HCT116 (cell line): ENCODE data around the gene TAF3. TPM values are rescaled to one million over a fixed set of nuclear protein-coding genes. Genes with fewer than 3 reads are reported as not detected.

Experiments used
- ATAC-seq: fragments of 200-7000 bp; cut with Tn5 transposase; 2 replicates; pipeline ENCODE4 v1.9.1; 2020; ENCODE audit warnings: mild to moderate bottlenecking, moderate library complexity
- BruUV-seq: library from RNA; stranded (reverse); fragments of 400-500 nt; replicated peaks from 2 replicates; lab custom pipeline; 2021; lab: Mats Ljungman, UMichigan
- CTCF ChIA-PET: fragments of 300-600 bp; sonication (Branson Sonifier 250); formaldehyde crosslinking; loops from one replicate; lab custom pipeline; 2021; ENCODE audit warnings: antibody characterized with exemption; lab: Charles Lee
- POLR2A ChIA-PET: fragments of 300-600, 350-600 bp; sonication (Branson Sonifier 250); formaldehyde crosslinking; loops from one replicate; lab custom pipeline; 2021; ENCODE audit warnings: antibody characterized with exemption; lab: Charles Lee
- RAD21 ChIA-PET, 2 experiments: fragments of 300-600 bp; sonication (Branson Sonifier 250); formaldehyde crosslinking; loops; one replicate each; lab custom pipeline; 2023; ENCODE audit warnings: low total read pairs in 2 of 2; ENCODE audit not compliant: uncharacterized antibody in 2 of 2, unreplicated experiment in 2 of 2, low non-redundant PET in 1 of 2; lab: Charles Lee
- DNase-seq: peaks from one replicate; pipeline ENCODE4 v3.0.0-alpha.2; 2010; ENCODE audit warnings: low read depth, low spot score
- H2AFZ ChIP-seq: fragments of 200-600 bp; shearing (Covaris generic), sonication (generic); 2 replicates; pipeline ENCODE4 v1.6.1; 2017; ENCODE audit warnings: low read depth, mixed run types, mixed read lengths, antibody characterized with exemption, low read length; ENCODE audit not compliant: poor library complexity, severe bottlenecking
- H3K27ac ChIP-seq: 2 replicates; pipeline ENCODE4 v1.5.1; 2012; ENCODE audit warnings: low read depth, low read length
- H3K27me3 ChIP-seq: fragments of 200-600 bp; sonication (generic); 2 replicates; pipeline ENCODE4 v1.6.1; 2016; ENCODE audit warnings: mixed run types, low read length, mixed read lengths; ENCODE audit not compliant: insufficient read depth
- H3K36me3 ChIP-seq, 2 experiments: fragments of 200-500 bp in 1 of 2; fragments of 200-600 bp in 1 of 2; sonication (Bioruptor generic) in 1 of 2; sonication (generic) in 1 of 2; 2 replicates each; pipeline versions ENCODE4 v1.5.1 to v1.6.1; 2014 to 2016; ENCODE audit warnings: low read length in 2 of 2, inconsistent platforms in 1 of 2, mixed read lengths in 1 of 2, mixed run types in 1 of 2; ENCODE audit not compliant: insufficient read depth in 2 of 2, control insufficient read depth in 1 of 2
- H3K4me1 ChIP-seq, 2 experiments: fragments of 200-600 bp in 1 of 2; sonication (generic) in 1 of 2; 2 replicates each; pipeline versions ENCODE4 v1.5.1 to v1.6.1; 2012 to 2017; ENCODE audit warnings: low read length in 2 of 2, inconsistent platforms in 1 of 2, mild to moderate bottlenecking in 1 of 2, mixed read lengths in 1 of 2, mixed run types in 1 of 2, moderate library complexity in 1 of 2; ENCODE audit not compliant: insufficient read depth in 2 of 2, control insufficient read depth in 1 of 2
- H3K4me2 ChIP-seq: fragments of 200-600 bp; sonication (generic); 2 replicates; pipeline ENCODE4 v1.6.1; 2017; ENCODE audit warnings: mixed run types, low read length, mixed read lengths
- H3K4me3 ChIP-seq, 2 experiments: fragments of 200-600 bp in 1 of 2; sonication (generic) in 1 of 2; replicated peaks in 1 of 2; 2 replicates each; pipeline ENCODE4 v1.5.1; 2011 to 2016; ENCODE audit warnings: low read length in 2 of 2, control low read depth in 1 of 2, low read depth in 1 of 2, mild to moderate bottlenecking in 1 of 2, mixed read lengths in 1 of 2, mixed run types in 1 of 2
- H3K79me2 ChIP-seq: fragments of 200-600 bp; sonication (generic); 2 replicates; pipeline ENCODE4 v1.6.1; 2017; ENCODE audit warnings: mild to moderate bottlenecking, mixed run types, low read length, moderate library complexity, mixed read lengths; ENCODE audit not compliant: insufficient read depth
- H3K9ac ChIP-seq: fragments of 200-600 bp; sonication (generic); 2 replicates; pipeline ENCODE4 v1.6.1; 2016; ENCODE audit warnings: low read length, mixed read lengths
- H3K9me2 ChIP-seq: fragments of 200-600 bp; sonication (generic), shearing (Covaris generic); 2 replicates; pipeline ENCODE4 v1.6.1; 2017; ENCODE audit warnings: mixed run types, mild to moderate bottlenecking, moderate library complexity; ENCODE audit not compliant: insufficient read depth
- H3K9me3 ChIP-seq, 2 experiments: fragments of 200-500 bp in 1 of 2; fragments of 200-600 bp in 1 of 2; sonication (Bioruptor generic) in 1 of 2; sonication (generic) in 1 of 2; 2 replicates each; pipeline ENCODE4 v1.6.1; 2014 to 2017; ENCODE audit warnings: low read length in 2 of 2, mixed read lengths in 2 of 2, inconsistent platforms in 1 of 2, low read depth in 1 of 2, mild to moderate bottlenecking in 1 of 2, mixed run types in 1 of 2, moderate library complexity in 1 of 2; ENCODE audit not compliant: control insufficient read depth in 1 of 2, insufficient read depth in 1 of 2
- H4K20me1 ChIP-seq: fragments of 200-600 bp; sonication (generic), shearing (Covaris generic); 2 replicates; pipeline ENCODE4 v1.6.1; 2017; ENCODE audit warnings: mixed run types, mild to moderate bottlenecking, moderate library complexity; ENCODE audit not compliant: insufficient read depth
- CBX3 ChIP-seq: IDR thresholded peaks from 2 replicates; pipeline ENCODE4 v1.6.1; 2012; ENCODE audit warnings: low read depth
- CEBPB ChIP-seq: IDR thresholded peaks from 2 replicates; pipeline ENCODE4 v1.6.1; 2012; ENCODE audit warnings: low read depth
- EGR1 ChIP-seq: IDR thresholded peaks from 2 replicates; pipeline ENCODE4 v1.6.1; 2012; ENCODE audit warnings: low read depth
- ELF1 ChIP-seq: IDR thresholded peaks from 2 replicates; pipeline ENCODE4 v1.6.1; 2012; ENCODE audit warnings: low read depth, borderline replicate concordance
- EZH2 ChIP-seq: fragments of 200-600 bp; sonication (generic); IDR thresholded peaks from 2 replicates; pipeline ENCODE4 v1.6.1; 2017; ENCODE audit warnings: antibody characterized with exemption, mixed run types
- EZH2phosphoT487 ChIP-seq: fragments of 200-600 bp; IDR thresholded peaks from 2 replicates; pipeline ENCODE4 v1.6.1; 2018; ENCODE audit warnings: antibody characterized with exemption, borderline replicate concordance
- JUND ChIP-seq: IDR thresholded peaks from 2 replicates; pipeline ENCODE4 v1.6.1; 2012
- POLR2A ChIP-seq: IDR thresholded peaks from 2 replicates; pipeline ENCODE4 v1.7.0; 2011; ENCODE audit warnings: borderline replicate concordance; ENCODE audit not compliant: insufficient read depth, insufficient read length; ENCODE audit errors: extremely low read depth
- POLR2AphosphoS5 ChIP-seq: IDR thresholded peaks from 2 replicates; pipeline ENCODE4 v1.6.1; 2011; ENCODE audit warnings: mild to moderate bottlenecking, low read depth, low read length, moderate library complexity
- RAD21 ChIP-seq: IDR thresholded peaks from 2 replicates; pipeline ENCODE4 v1.6.1; 2012; ENCODE audit warnings: low read depth, mild to moderate bottlenecking
- SIN3A ChIP-seq: IDR thresholded peaks from 2 replicates; pipeline ENCODE4 v1.6.1; 2012; ENCODE audit warnings: low read depth
- SRF ChIP-seq: IDR thresholded peaks from 2 replicates; pipeline ENCODE4 v1.6.1; 2012; ENCODE audit warnings: low read depth
- ZFX ChIP-seq: fragments of 450-650 bp; IDR thresholded peaks from 2 replicates; pipeline ENCODE4 v1.6.1; 2017
- ZNF274 ChIP-seq: fragments of 200-500 bp; sonication (Bioruptor generic); IDR thresholded peaks from 2 replicates; pipeline ENCODE4 v1.6.1; 2014; ENCODE audit warnings: mild to moderate bottlenecking, low read depth, low read length, inconsistent platforms
- intact Hi-C: fragments of 100-400 bp; cut with micrococcal nuclease; formaldehyde crosslinking; loops from 2 replicates; pipeline ENCODE4 v1.10.0; 2022
- total RNA-seq: library from RNA; stranded (reverse); gene quantifications from one replicate; pipeline ENCODE4 v1.2.1, GENCODE V29; 2021; ENCODE audit not compliant: unreplicated experiment
- TF ChIP-seq, protein P1 (sequence below): IDR thresholded peaks from 2 replicates; pipeline ENCODE4 v1.6.1; 2012; ENCODE audit warnings: low read depth
- TF ChIP-seq, protein P2 (sequence below), 3 experiments: fragments of 200-600 bp in 1 of 3; sonication (generic) in 1 of 3; IDR thresholded peaks in 2 of 3; conservative IDR thresholded peaks in 1 of 3; 2 replicates each; pipeline ENCODE4 v1.5.1; 2012 to 2017; ENCODE audit warnings: low read depth in 2 of 3, low read length in 2 of 3, antibody characterized with exemption in 1 of 3, borderline replicate concordance in 1 of 3, control low read depth in 1 of 3, mild to moderate bottlenecking in 1 of 3, mixed read lengths in 1 of 3, mixed run types in 1 of 3, moderate library complexity in 1 of 3; ENCODE audit not compliant: insufficient read depth in 1 of 3
- TF ChIP-seq, protein P3 (sequence below): IDR thresholded peaks from 2 replicates; pipeline ENCODE4 v1.6.1; 2012

Gene TAF3
- total RNA-seq, 1 experiment from 2014 or later, result 8.0 TPM

DNA sequence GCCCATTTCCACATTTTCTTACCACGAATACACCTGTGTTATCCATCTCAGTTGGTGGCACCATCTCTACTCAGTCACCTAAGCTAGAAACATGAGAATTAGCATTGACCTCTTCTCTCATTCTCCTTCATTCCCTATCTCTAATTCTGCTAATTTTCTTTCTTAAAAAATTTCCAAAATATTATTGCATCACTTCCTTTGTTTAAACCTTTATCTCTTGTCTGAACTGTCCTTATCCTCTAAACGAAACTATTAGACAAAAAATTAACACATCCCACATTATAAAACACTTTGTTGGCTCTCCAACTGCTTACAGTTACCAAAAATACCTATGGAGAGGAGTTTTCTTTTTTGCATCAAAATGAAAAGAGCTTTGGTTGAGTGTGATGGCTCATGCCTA is 18.3 kb downstream of the TAF3 start:
- TF ChIP-seq ZFX (no peak), EZH2 (no peak), CBX3 (no peak), POLR2A (no peak), SRF (no peak), ELF1 (no peak), EZH2phosphoT487 (no peak), POLR2AphosphoS5 (no peak), CEBPB (no peak), JUND (no peak), ZNF274 (no peak), SIN3A (no peak), EGR1 (no peak), RAD21 (no peak)
- TF ChIP-seq, protein P1, sequence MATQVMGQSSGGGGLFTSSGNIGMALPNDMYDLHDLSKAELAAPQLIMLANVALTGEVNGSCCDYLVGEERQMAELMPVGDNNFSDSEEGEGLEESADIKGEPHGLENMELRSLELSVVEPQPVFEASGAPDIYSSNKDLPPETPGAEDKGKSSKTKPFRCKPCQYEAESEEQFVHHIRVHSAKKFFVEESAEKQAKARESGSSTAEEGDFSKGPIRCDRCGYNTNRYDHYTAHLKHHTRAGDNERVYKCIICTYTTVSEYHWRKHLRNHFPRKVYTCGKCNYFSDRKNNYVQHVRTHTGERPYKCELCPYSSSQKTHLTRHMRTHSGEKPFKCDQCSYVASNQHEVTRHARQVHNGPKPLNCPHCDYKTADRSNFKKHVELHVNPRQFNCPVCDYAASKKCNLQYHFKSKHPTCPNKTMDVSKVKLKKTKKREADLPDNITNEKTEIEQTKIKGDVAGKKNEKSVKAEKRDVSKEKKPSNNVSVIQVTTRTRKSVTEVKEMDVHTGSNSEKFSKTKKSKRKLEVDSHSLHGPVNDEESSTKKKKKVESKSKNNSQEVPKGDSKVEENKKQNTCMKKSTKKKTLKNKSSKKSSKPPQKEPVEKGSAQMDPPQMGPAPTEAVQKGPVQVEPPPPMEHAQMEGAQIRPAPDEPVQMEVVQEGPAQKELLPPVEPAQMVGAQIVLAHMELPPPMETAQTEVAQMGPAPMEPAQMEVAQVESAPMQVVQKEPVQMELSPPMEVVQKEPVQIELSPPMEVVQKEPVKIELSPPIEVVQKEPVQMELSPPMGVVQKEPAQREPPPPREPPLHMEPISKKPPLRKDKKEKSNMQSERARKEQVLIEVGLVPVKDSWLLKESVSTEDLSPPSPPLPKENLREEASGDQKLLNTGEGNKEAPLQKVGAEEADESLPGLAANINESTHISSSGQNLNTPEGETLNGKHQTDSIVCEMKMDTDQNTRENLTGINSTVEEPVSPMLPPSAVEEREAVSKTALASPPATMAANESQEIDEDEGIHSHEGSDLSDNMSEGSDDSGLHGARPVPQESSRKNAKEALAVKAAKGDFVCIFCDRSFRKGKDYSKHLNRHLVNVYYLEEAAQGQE, result no peak
- TF ChIP-seq, protein P2, sequence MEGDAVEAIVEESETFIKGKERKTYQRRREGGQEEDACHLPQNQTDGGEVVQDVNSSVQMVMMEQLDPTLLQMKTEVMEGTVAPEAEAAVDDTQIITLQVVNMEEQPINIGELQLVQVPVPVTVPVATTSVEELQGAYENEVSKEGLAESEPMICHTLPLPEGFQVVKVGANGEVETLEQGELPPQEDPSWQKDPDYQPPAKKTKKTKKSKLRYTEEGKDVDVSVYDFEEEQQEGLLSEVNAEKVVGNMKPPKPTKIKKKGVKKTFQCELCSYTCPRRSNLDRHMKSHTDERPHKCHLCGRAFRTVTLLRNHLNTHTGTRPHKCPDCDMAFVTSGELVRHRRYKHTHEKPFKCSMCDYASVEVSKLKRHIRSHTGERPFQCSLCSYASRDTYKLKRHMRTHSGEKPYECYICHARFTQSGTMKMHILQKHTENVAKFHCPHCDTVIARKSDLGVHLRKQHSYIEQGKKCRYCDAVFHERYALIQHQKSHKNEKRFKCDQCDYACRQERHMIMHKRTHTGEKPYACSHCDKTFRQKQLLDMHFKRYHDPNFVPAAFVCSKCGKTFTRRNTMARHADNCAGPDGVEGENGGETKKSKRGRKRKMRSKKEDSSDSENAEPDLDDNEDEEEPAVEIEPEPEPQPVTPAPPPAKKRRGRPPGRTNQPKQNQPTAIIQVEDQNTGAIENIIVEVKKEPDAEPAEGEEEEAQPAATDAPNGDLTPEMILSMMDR (IDR thresholded peaks at IDR 0.05 in 2 of 3, conservative IDR thresholded peaks at IDR 0.05 in 1 of 3; ENCODE audit: borderline replicate concordance in 1 of 3, insufficient read depth in 1 of 3, low read depth in 2 of 3, low read length in 2 of 3), result no peak
- TF ChIP-seq, protein P3, sequence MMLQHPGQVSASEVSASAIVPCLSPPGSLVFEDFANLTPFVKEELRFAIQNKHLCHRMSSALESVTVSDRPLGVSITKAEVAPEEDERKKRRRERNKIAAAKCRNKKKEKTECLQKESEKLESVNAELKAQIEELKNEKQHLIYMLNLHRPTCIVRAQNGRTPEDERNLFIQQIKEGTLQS, result no peak
- no peaks in the 10 kb centered on the region for H3K36me3 ChIP-seq
- no peaks in the 10 kb centered on the region for H4K20me1 ChIP-seq
- DNase-seq, result no peak
- no peak overlapping the region for H3K4me2 ChIP-seq
- H2AFZ ChIP-seq, result no peak overlapping the region
- no peaks in the 10 kb centered on the region for H3K9me3 ChIP-seq
- no peak overlapping the region for H3K4me3 ChIP-seq
- intact Hi-C loops, result no loop called here
- CTCF ChIA-PET, result no interaction called here
- POLR2A ChIA-PET, result no interaction called here
- no peaks in the 10 kb centered on the region for H3K27me3 ChIP-seq
- no peaks in the 10 kb centered on the region for H3K9me2 ChIP-seq
- no peaks in the 10 kb centered on the region for H3K4me1 ChIP-seq
- H3K9ac ChIP-seq, result no peak overlapping the region
- no peak overlapping the region for H3K27ac ChIP-seq
- RAD21 ChIA-PET, result no interaction called here
- peaks cover 26% of the 10 kb centered on the region for H3K79me2 ChIP-seq
- ATAC-seq, result no peak
- no TSS peak for BruUV-seq
